HEK293 (cell line): ENCODE data around the gene OR10H5.

Source experiments
- AEBP2 ChIP-seq: fragments of 450-650 bp; formaldehyde crosslinking; IDR thresholded peaks from 2 replicates; pipeline ENCODE4 v1.5.1; 2016; ENCODE audit warnings: missing biosample characterization, missing genetic modification characterization, borderline replicate concordance
- ATF2 ChIP-seq: fragments of 450-650 bp; formaldehyde crosslinking; IDR thresholded peaks from 2 replicates; pipeline ENCODE4 v1.5.1; 2016; ENCODE audit warnings: missing biosample characterization, missing genetic modification characterization, low read depth
- BCL11B ChIP-seq: fragments of 450-650 bp; formaldehyde crosslinking; IDR thresholded peaks from 2 replicates; pipeline ENCODE4 v1.5.1; 2016; ENCODE audit warnings: low read depth, missing biosample characterization, missing genetic modification characterization
- KLF7 ChIP-seq: fragments of 450-650 bp; formaldehyde crosslinking; IDR thresholded peaks from 2 replicates; pipeline ENCODE4 v1.5.1; 2016; ENCODE audit warnings: missing biosample characterization, missing genetic modification characterization, borderline replicate concordance
- MYNN ChIP-seq: fragments of 450-650 bp; formaldehyde crosslinking; IDR thresholded peaks from 2 replicates; pipeline ENCODE4 v1.5.1; 2016; ENCODE audit warnings: missing biosample characterization, missing genetic modification characterization, borderline replicate concordance
- PBX3 ChIP-seq: sonication (generic); formaldehyde crosslinking; IDR thresholded peaks from 2 replicates; pipeline ENCODE4 v1.8.1; 2022; ENCODE audit warnings: mild to moderate bottlenecking, moderate library complexity, missing genetic modification reagents
- ZBTB1 ChIP-seq: fragments of 450-650 bp; formaldehyde crosslinking; IDR thresholded peaks from 2 replicates; pipeline ENCODE4 v1.5.1; 2016; ENCODE audit warnings: missing biosample characterization, missing genetic modification characterization
- ZBTB20 ChIP-seq: fragments of 450-650 bp; formaldehyde crosslinking; IDR thresholded peaks from 2 replicates; pipeline ENCODE4 v1.5.1; 2016; ENCODE audit warnings: missing biosample characterization, missing genetic modification characterization
- ZBTB6 ChIP-seq: fragments of 450-650 bp; formaldehyde crosslinking; IDR thresholded peaks from 2 replicates; pipeline ENCODE4 v1.5.1; 2017; ENCODE audit warnings: missing biosample characterization, missing genetic modification characterization
- ZNF121 ChIP-seq: fragments of 450-650 bp; formaldehyde crosslinking; IDR thresholded peaks from 2 replicates; pipeline ENCODE4 v1.5.1; 2016; ENCODE audit warnings: missing biosample characterization, missing genetic modification characterization
- ZNF132 ChIP-seq: fragments of 450-650 bp; formaldehyde crosslinking; IDR thresholded peaks from 2 replicates; pipeline ENCODE4 v1.5.1; 2017; ENCODE audit warnings: missing biosample characterization, missing genetic modification characterization, borderline replicate concordance
- ZNF133 ChIP-seq: fragments of 450-650 bp; formaldehyde crosslinking; IDR thresholded peaks from 2 replicates; pipeline ENCODE4 v1.5.1; 2016; ENCODE audit warnings: missing biosample characterization, missing genetic modification characterization
- ZNF148 ChIP-seq: fragments of 450-650 bp; formaldehyde crosslinking; IDR thresholded peaks from 2 replicates; pipeline ENCODE4 v1.5.0; 2017; ENCODE audit warnings: missing biosample characterization, missing genetic modification characterization, borderline replicate concordance
- ZNF16 ChIP-seq: fragments of 450-650 bp; formaldehyde crosslinking; IDR thresholded peaks from 2 replicates; pipeline ENCODE4 v1.5.1; 2016; ENCODE audit warnings: low read depth, missing biosample characterization, missing genetic modification characterization
- ZNF223 ChIP-seq: fragments of 450-650 bp; formaldehyde crosslinking; IDR thresholded peaks from 2 replicates; pipeline ENCODE4 v1.5.1; 2016; ENCODE audit warnings: missing biosample characterization, missing genetic modification characterization
- ZNF23 ChIP-seq: fragments of 450-650 bp; formaldehyde crosslinking; IDR thresholded peaks from 2 replicates; pipeline ENCODE4 v1.5.1; 2016; ENCODE audit warnings: missing biosample characterization, missing genetic modification characterization, borderline replicate concordance
- ZNF292 ChIP-seq: fragments of 450-650 bp; formaldehyde crosslinking; IDR thresholded peaks from 2 replicates; pipeline ENCODE4 v1.5.1; 2016; ENCODE audit warnings: low read depth, missing biosample characterization, missing genetic modification characterization, borderline replicate concordance
- ZNF324 ChIP-seq: fragments of 450-650 bp; formaldehyde crosslinking; IDR thresholded peaks from 2 replicates; pipeline ENCODE4 v1.5.1; 2016; ENCODE audit warnings: missing biosample characterization, missing genetic modification characterization
- ZNF37A ChIP-seq: fragments of 450-650 bp; IDR thresholded peaks from 2 replicates; pipeline ENCODE4 v1.5.1; 2018; ENCODE audit warnings: missing biosample characterization, missing genetic modification characterization
- ZNF394 ChIP-seq: fragments of 450-650 bp; formaldehyde crosslinking; IDR thresholded peaks from 2 replicates; pipeline ENCODE4 v1.5.1; 2016; ENCODE audit warnings: missing biosample characterization, missing genetic modification characterization, mild to moderate bottlenecking, moderate library complexity, borderline replicate concordance
- ZNF423 ChIP-seq: fragments of 450-650 bp; formaldehyde crosslinking; IDR thresholded peaks from 2 replicates; pipeline ENCODE4 v1.5.1; 2016; ENCODE audit warnings: missing biosample characterization, missing genetic modification characterization
- ZNF548 ChIP-seq: fragments of 450-650 bp; formaldehyde crosslinking; IDR thresholded peaks from 2 replicates; pipeline ENCODE4 v1.5.1; 2016; ENCODE audit warnings: missing biosample characterization, missing genetic modification characterization
- ZNF571 ChIP-seq: fragments of 450-650 bp; formaldehyde crosslinking; IDR thresholded peaks from 2 replicates; pipeline ENCODE4 v1.5.0; 2017; ENCODE audit warnings: missing biosample characterization, missing genetic modification characterization
- ZNF600 ChIP-seq: fragments of 450-650 bp; formaldehyde crosslinking; IDR thresholded peaks from 2 replicates; pipeline ENCODE4 v1.5.1; 2016; ENCODE audit warnings: missing biosample characterization, missing genetic modification characterization
- ZNF629 ChIP-seq: fragments of 450-650 bp; formaldehyde crosslinking; IDR thresholded peaks from 2 replicates; pipeline ENCODE4 v1.5.1; 2017; ENCODE audit warnings: missing biosample characterization, missing genetic modification characterization
- ZNF660 ChIP-seq: fragments of 450-650 bp; IDR thresholded peaks from 2 replicates; pipeline ENCODE4 v1.5.1; 2018; ENCODE audit warnings: missing biosample characterization, mild to moderate bottlenecking, missing genetic modification characterization
- ZNF677 ChIP-seq: fragments of 450-650 bp; IDR thresholded peaks from 2 replicates; pipeline ENCODE4 v1.5.0; 2018; ENCODE audit warnings: missing biosample characterization, mild to moderate bottlenecking, missing genetic modification characterization, moderate library complexity
- ZNF692 ChIP-seq: fragments of 450-650 bp; formaldehyde crosslinking; IDR thresholded peaks from 2 replicates; pipeline ENCODE4 v1.5.1; 2016; ENCODE audit warnings: missing biosample characterization, missing genetic modification characterization
- ZNF777 ChIP-seq: fragments of 450-650 bp; formaldehyde crosslinking; IDR thresholded peaks from 2 replicates; pipeline ENCODE4 v1.5.1; 2017; ENCODE audit warnings: missing biosample characterization, missing genetic modification characterization, borderline replicate concordance
- ZSCAN30 ChIP-seq: fragments of 450-650 bp; IDR thresholded peaks from 2 replicates; pipeline ENCODE4 v1.5.1; 2018; ENCODE audit warnings: missing biosample characterization, mild to moderate bottlenecking, missing genetic modification characterization, moderate library complexity

OR10H5 gene

GRCh38 chr19:15836330-15837220 is 49.1 kb downstream of the OR10H5 start (continued):
- TF ChIP-seq ZNF23 (tag by site-specific recombination) (no peak), ZNF571 (tag by site-specific recombination) (no peak), ZNF16 (tag by site-specific recombination) (no peak), ZNF677 (tag by site-specific recombination) (no peak), ATF2 (no peak), ZNF223 (no peak), ZBTB6 (tag by site-specific recombination) (no peak), ZNF548 (no peak), ZSCAN30 (0 out of 2 replicates have a peak, but pooled peaks have one; percentile 36), PBX3 (CRISPR knock-in tag) (no peak), ZNF148 (tag by site-specific recombination) (no peak), AEBP2 (tag by site-specific recombination) (no peak), ZBTB20 (tag by site-specific recombination) (peak; percentile 84), ZNF394 (tag by site-specific recombination) (peak; percentile 30; the same call in 1 of the 2 replicates), ZNF692 (tag by site-specific recombination) (no peak), ZNF324 (tag by site-specific recombination) (0 out of 2 replicates have a peak, but pooled peaks have one; percentile 29), MYNN (tag by site-specific recombination) (no peak), ZNF121 (no peak), ZNF37A (no peak), BCL11B (no peak), ZNF660 (tag by site-specific recombination) (peak; percentile 56; the same call in 1 of the 2 replicates), ZNF132 (tag by site-specific recombination) (no peak), ZBTB1 (tag by site-specific recombination) (0 out of 2 replicates have a peak, but pooled peaks have one; percentile 22), ZNF600 (peak; percentile 28; the same call in 1 of the 2 replicates), KLF7 (tag by site-specific recombination) (no peak), ZNF292 (tag by site-specific recombination) (no peak), ZNF423 (tag by site-specific recombination) (no peak), ZNF133 (tag by site-specific recombination) (no peak), ZNF629 (tag by site-specific recombination) (peak; percentile 22; the same call in 1 of the 2 replicates), ZNF777 (no peak)
